PC-9 (cell line): ENCODE data around the gene DACH1. TPM values are rescaled to one million over a fixed set of nuclear protein-coding genes. Genes with fewer than 3 reads are reported as not detected.

Experiments
- BruUV-seq: library from RNA; stranded (reverse); fragments of 400-500 nt; replicated peaks from 2 replicates; lab custom pipeline; 2021; lab: Mats Ljungman, UMichigan
- CTCF ChIA-PET: fragments of 300-600 bp; sonication (Branson Sonifier 250); formaldehyde crosslinking; loops from one replicate; lab custom pipeline; 2022; ENCODE audit warnings: antibody characterized with exemption; lab: Charles Lee
- POLR2A ChIA-PET: fragments of 300-600 bp; sonication (Branson Sonifier 250); formaldehyde crosslinking; loops from one replicate; lab custom pipeline; 2022; ENCODE audit warnings: antibody characterized with exemption; ENCODE audit not compliant: unreplicated experiment; lab: Charles Lee
- DNase-seq, 2 experiments: peaks; one replicate each; pipeline versions ENCODE4 v3.0.0 to v3.0.0-alpha.2; 2015 to 2022; ENCODE audit warnings: mixed read lengths in 1 of 2
- H2AFZ ChIP-seq: fragments of 200-600 bp; sonication (generic); 2 replicates; pipeline ENCODE4 v1.8.1; 2017; ENCODE audit warnings: antibody characterized with exemption
- H3F3A ChIP-seq: fragments of 200-600 bp; sonication (generic); 2 replicates; pipeline ENCODE4 v1.8.1; 2017; ENCODE audit warnings: antibody characterized with exemption, mild to moderate bottlenecking, low read depth; ENCODE audit not compliant: insufficient read depth
- H3K27ac ChIP-seq: fragments of 200-600 bp; sonication (generic); 2 replicates; pipeline ENCODE4 v1.6.1; 2016; ENCODE audit warnings: mixed run types
- H3K27me3 ChIP-seq: fragments of 200-600 bp; sonication (generic); 2 replicates; pipeline ENCODE4 v1.6.1; 2016; ENCODE audit warnings: low read depth, mixed run types; ENCODE audit not compliant: insufficient read depth
- H3K36me3 ChIP-seq: fragments of 200-600 bp; sonication (generic); 2 replicates; pipeline ENCODE4 v1.6.1; 2016; ENCODE audit warnings: low read depth, mixed run types
- H3K4me1 ChIP-seq: fragments of 200-600 bp; sonication (generic); replicated peaks from 2 replicates; pipeline ENCODE4 v1.6.1; 2016; ENCODE audit warnings: mixed run types; ENCODE audit not compliant: insufficient read depth
- H3K4me2 ChIP-seq: fragments of 200-600 bp; sonication (generic); 2 replicates; pipeline ENCODE4 v1.6.1; 2017; ENCODE audit warnings: mixed run types
- H3K4me3 ChIP-seq: fragments of 200-600 bp; sonication (generic); 2 replicates; pipeline ENCODE4 v1.6.1; 2016; ENCODE audit warnings: mixed run types
- H3K79me2 ChIP-seq: fragments of 200-600 bp; sonication (generic); 2 replicates; pipeline ENCODE4 v1.6.1; 2017; ENCODE audit warnings: low read depth, mixed run types
- H3K9me2 ChIP-seq: fragments of 200-600 bp; sonication (generic); 2 replicates; pipeline ENCODE4 v1.8.1; 2017; ENCODE audit warnings: mild to moderate bottlenecking; ENCODE audit not compliant: insufficient read depth
- H3K9me3 ChIP-seq: fragments of 200-600 bp; sonication (generic); 2 replicates; pipeline ENCODE4 v1.8.1; 2016; ENCODE audit warnings: low read depth; ENCODE audit not compliant: insufficient read depth
- H4K20me1 ChIP-seq: fragments of 200-600 bp; sonication (generic); 2 replicates; pipeline ENCODE4 v1.8.1; 2017; ENCODE audit not compliant: insufficient read depth
- EZH2 ChIP-seq: fragments of 200-600 bp; sonication (generic); IDR thresholded peaks from 2 replicates; pipeline ENCODE4 v1.8.0; 2017; ENCODE audit warnings: antibody characterized with exemption, low read depth
- intact Hi-C: fragments of 100-400 bp; cut with micrococcal nuclease; formaldehyde crosslinking; loops from one replicate; pipeline ENCODE4 v1.10.0; 2022; ENCODE audit not compliant: unreplicated experiment
- total RNA-seq: library from RNA; stranded (reverse); gene quantifications from 2 replicates; pipeline ENCODE4 v1.2.3, GENCODE V29; 2021
- TF ChIP-seq, protein P1 (sequence below): fragments of 200-600 bp; sonication (generic); conservative IDR thresholded peaks from 2 replicates; pipeline ENCODE4 v1.6.1; 2017; ENCODE audit warnings: mixed run types, antibody characterized with exemption, mild to moderate bottlenecking, moderate library complexity

DACH1 gene
- total RNA-seq, 1 experiment from 2014 or later = 1.5 TPM

DNA sequence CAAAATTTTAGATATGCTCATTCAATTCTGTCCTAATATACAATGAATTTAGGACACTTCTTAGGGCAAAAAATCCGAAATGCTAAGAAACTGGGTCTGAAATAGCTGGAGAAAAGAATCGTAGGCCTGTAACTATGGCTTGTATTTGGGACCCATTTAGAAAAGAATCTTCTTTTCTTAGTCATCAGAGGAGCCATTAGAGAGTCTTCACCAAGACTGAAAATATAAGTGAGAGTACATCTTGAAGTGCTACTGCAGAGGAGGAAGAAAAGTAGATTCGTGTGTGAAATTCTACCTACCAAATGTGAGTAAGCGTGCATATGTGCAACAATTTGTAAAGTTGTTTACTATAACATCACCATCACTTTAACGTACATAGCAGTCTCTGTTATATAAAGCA is 8.8 kb upstream of the DACH1 start:
- Histone ChIP-seq H3K4me2 (no peak overlapping the region), H3K9me3 (no peaks in the 10 kb centered on the region), H3K27me3 (no peaks in the 10 kb centered on the region), H3K9me2 (no peaks in the 10 kb centered on the region), H3K27ac (no peak overlapping the region), H2AFZ (no peak overlapping the region), H3K36me3 (no peaks in the 10 kb centered on the region), H4K20me1 (no peaks in the 10 kb centered on the region), H3K79me2 (no peaks in the 10 kb centered on the region), H3K4me1 (no peaks in the 10 kb centered on the region), H3K4me3 (no peak overlapping the region), H3F3A (no peaks in the 10 kb centered on the region)
- ChIA-PET POLR2A (interaction anchor here (0.7 kb wide), 1 partner anchor 295 kb away, joined by 5 read pairs; no protein-coding TSS in a partner anchor), CTCF (no interaction called here)
- TF ChIP-seq, protein P1, sequence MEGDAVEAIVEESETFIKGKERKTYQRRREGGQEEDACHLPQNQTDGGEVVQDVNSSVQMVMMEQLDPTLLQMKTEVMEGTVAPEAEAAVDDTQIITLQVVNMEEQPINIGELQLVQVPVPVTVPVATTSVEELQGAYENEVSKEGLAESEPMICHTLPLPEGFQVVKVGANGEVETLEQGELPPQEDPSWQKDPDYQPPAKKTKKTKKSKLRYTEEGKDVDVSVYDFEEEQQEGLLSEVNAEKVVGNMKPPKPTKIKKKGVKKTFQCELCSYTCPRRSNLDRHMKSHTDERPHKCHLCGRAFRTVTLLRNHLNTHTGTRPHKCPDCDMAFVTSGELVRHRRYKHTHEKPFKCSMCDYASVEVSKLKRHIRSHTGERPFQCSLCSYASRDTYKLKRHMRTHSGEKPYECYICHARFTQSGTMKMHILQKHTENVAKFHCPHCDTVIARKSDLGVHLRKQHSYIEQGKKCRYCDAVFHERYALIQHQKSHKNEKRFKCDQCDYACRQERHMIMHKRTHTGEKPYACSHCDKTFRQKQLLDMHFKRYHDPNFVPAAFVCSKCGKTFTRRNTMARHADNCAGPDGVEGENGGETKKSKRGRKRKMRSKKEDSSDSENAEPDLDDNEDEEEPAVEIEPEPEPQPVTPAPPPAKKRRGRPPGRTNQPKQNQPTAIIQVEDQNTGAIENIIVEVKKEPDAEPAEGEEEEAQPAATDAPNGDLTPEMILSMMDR = no peak
- no peak for TF ChIP-seq EZH2
- BruUV-seq = no TSS peak
- intact Hi-C loops = loop anchor here (10.0 kb wide), 1 partner anchor 571 kb away; no protein-coding TSS in a partner anchor
- no peak for DNase-seq

DNA sequence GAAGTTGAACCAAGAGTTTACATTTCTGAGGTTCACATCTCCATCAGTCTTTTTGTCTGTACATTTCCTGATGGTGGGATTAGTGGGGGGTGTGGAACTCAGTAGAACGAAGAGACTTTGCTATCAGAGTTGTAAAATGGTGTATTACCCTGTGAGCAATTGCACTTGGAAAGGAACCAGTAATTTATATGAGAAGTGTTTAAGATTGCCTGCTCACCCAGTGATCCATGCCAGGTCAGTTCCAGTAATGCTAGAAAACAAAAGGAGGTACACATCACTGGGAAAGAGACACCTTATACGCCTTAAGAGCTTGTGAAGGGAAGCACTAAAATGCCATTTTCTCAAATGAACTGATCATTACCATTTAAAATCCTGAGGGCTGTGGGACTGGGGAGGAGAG is 7.5 kb upstream of the DACH1 start:
- H3K79me2 ChIP-seq = no peaks in the 10 kb centered on the region
- no peaks in the 10 kb centered on the region for H3K36me3 ChIP-seq
- no peaks in the 10 kb centered on the region for H3K9me2 ChIP-seq
- no TSS peak for BruUV-seq
- DNase-seq = no peak
- TF ChIP-seq EZH2 = no peak
- TF ChIP-seq, protein P1 = no peak
- no peaks in the 10 kb centered on the region for H3F3A ChIP-seq
- no peak overlapping the region for H2AFZ ChIP-seq
- ChIA-PET POLR2A (no interaction called here), CTCF (no interaction called here)
- no peaks in the 10 kb centered on the region for H3K27me3 ChIP-seq
- no peaks in the 10 kb centered on the region for H3K9me3 ChIP-seq
- H3K27ac ChIP-seq = no peak overlapping the region
- no peak overlapping the region for H3K4me3 ChIP-seq
- no peak overlapping the region for H3K4me2 ChIP-seq
- H3K4me1 ChIP-seq = no peaks in the 10 kb centered on the region
- intact Hi-C loops = loop anchor here (10.0 kb wide), 1 partner anchor 570 kb away; no protein-coding TSS in a partner anchor
- no peaks in the 10 kb centered on the region for H4K20me1 ChIP-seq

DNA sequence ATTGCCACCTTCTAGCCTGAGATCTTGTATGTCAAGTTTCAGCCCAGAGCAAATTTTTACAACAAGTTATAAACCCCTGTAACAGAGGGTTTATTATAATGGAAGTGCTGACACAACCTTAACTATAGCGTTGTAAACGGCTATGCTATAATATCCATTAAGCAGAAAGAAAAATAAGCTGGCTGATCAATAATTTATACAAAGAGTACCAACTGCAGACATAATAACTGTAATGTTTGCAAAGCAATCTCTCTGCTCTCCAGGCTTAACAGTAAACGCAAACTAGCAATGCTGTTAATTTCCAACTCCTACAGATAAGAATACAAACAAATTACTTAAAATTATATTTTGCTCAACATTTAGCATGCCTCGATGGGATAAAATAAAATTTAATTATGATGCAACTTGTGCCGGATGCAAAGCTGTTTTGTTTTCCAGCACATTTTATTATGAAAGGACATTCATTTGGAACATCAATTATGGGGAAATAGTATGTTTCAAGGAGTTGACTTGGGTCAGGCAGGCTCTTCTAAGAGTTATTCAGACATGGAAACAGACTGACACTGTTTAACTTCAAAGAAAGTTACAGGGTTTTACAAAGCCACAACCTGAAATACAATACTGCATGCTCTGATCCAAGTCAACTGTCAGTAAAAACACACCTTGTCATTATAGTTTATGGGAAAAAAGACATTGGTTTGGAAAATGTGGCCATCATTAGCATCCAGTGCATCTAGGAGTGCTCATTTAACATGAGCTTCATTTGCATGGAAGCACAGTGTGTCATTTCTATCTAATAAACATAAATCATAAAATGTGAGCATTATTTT is 6.6 kb upstream of the DACH1 start:
- ChIA-PET CTCF (no interaction called here), POLR2A (no interaction called here)

More for the DNA sequence above, 6.6 kb upstream of the DACH1 start:
- Histone ChIP-seq H3K4me1 (no peaks in the 10 kb centered on the region), H3K79me2 (no peaks in the 10 kb centered on the region), H3F3A (no peaks in the 10 kb centered on the region), H4K20me1 (no peaks in the 10 kb centered on the region), H3K9me3 (no peaks in the 10 kb centered on the region), H3K27ac (no peak overlapping the region), H2AFZ (no peak overlapping the region), H3K4me2 (no peak overlapping the region), H3K9me2 (no peaks in the 10 kb centered on the region), H3K36me3 (no peaks in the 10 kb centered on the region), H3K27me3 (no peaks in the 10 kb centered on the region), H3K4me3 (no peak overlapping the region)
- TF ChIP-seq, protein P1 = no peak
- no peak for TF ChIP-seq EZH2
- DNase-seq = no peak
- no TSS peak for BruUV-seq
- intact Hi-C loops = loop anchor here (10.0 kb wide), 1 partner anchor 569 kb away; no protein-coding TSS in a partner anchor
